Bronchial epithelial cell (primary cell): ENCODE measurements around the gene SH3BP2. TPM values are rescaled to one million over a fixed set of nuclear protein-coding genes. Genes with fewer than 3 reads are reported as not detected.

Source experiments
- DNase-seq: peaks from one replicate; pipeline ENCODE4 v3.0.0-alpha.2; 2010; ENCODE audit warnings: low read depth
- FAIRE-seq: peaks from 2 replicates; lab custom pipeline; 2011; peaks lifted over from hg19 to GRCh38; lab: Jason Lieb, UNC
- H3K27me3 ChIP-seq: 2 replicates; pipeline ENCODE4 v1.5.1; 2011; ENCODE audit warnings: low read length; ENCODE audit not compliant: control insufficient read depth, insufficient read depth
- H3K36me3 ChIP-seq: 2 replicates; pipeline ENCODE4 v1.5.1; 2011; ENCODE audit warnings: low read length; ENCODE audit not compliant: control insufficient read depth, insufficient read depth
- H3K4me3 ChIP-seq: 2 replicates; pipeline ENCODE4 v1.5.1; 2011; ENCODE audit warnings: mild to moderate bottlenecking, low read depth, low read length, control low read depth
- CTCF ChIP-seq: IDR thresholded peaks from 2 replicates; pipeline ENCODE4 v1.5.1; 2011; ENCODE audit warnings: mild to moderate bottlenecking, moderate library complexity, low read length, control low read depth, inconsistent platforms; ENCODE audit not compliant: insufficient read depth, severe bottlenecking
- total RNA-seq: library from RNA; depleted of rRNA; stranded (reverse); fragments of >200 nt; gene quantifications from 2 replicates; pipeline ENCODE4 v1.2.1, GENCODE V29; 2014

The SH3BP2 gene
- total RNA-seq, 1 donor from 2014 or later, result 31.1 TPM

- FAIRE-seq (no peak), DNase-seq (no peak)
Measured at GRCh38 chr4:2827071-2827873, 34.4 kb downstream of the SH3BP2 start.

GRCh38 chr4:2827874-2828751 lies 35.2 kb downstream of the SH3BP2 start:
- Histone ChIP-seq H3K4me3 (no peak overlapping the region), H3K36me3 (peaks cover 67% of the 10 kb centered on the region), H3K27me3 (no peaks in the 10 kb centered on the region)
- FAIRE-seq, result no peak
- TF ChIP-seq CTCF, result no peak
- no peak for DNase-seq

More at GRCh38 chr4:2827071-2827873, 34.4 kb downstream of the SH3BP2 start:
- no peak for TF ChIP-seq CTCF
- Histone ChIP-seq H3K4me3 (no peak overlapping the region), H3K36me3 (peaks cover 70% of the 10 kb centered on the region), H3K27me3 (no peaks in the 10 kb centered on the region)

DNA sequence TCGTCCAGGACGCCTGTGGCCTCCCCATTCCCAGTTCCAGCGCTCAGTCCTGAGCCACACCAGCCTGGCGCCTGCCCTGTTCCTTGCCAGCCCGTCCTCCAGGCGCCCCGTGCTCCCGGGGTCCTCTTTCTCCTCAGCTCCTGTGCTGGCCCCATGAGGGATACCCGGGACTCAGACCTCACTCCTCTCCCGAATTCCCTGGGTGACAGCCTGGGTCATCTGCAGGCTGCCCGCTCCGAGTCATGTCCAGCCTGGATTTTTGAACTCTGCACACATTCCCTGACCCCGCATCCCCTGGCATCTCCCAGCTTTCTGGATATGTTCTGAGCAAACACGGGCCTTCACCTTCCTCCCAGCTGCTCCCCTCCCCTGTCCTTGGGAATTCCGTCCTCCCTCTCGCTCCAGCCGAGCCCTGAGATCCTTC lies 35.9 kb downstream of the SH3BP2 start:
- no peak overlapping the region for H3K4me3 ChIP-seq
- H3K27me3 ChIP-seq, result no peaks in the 10 kb centered on the region
- DNase-seq, result no peak
- TF ChIP-seq CTCF, result no peak
- FAIRE-seq, result no peak
- peaks cover 66% of the 10 kb centered on the region for H3K36me3 ChIP-seq

DNA sequence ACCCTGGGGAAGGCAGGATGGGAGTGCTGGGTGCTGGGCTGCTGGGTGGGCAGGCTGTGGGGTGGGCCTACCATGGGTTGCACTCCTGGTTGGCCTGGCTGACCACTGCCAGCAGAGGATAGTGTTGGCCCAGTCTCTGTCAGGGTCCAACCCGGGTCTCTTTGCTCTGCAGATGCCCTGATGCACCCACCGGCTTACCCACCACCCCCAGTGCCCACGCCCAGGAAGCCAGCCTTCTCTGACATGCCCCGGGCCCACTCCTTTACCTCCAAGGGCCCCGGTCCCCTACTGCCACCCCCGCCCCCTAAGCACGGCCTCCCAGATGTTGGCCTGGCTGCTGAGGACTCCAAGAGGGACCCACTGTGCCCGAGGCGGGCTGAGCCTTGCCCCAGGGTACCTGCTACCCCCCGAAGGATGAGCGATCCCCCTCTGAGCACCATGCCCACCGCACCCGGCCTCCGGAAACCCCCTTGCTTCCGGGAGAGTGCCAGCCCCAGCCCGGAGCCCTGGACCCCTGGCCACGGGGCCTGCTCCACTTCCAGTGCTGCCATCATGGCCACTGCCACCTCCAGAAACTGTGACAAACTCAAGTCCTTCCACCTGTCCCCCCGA lies 36.5 kb downstream of the SH3BP2 start:
- no peak for FAIRE-seq
- TF ChIP-seq CTCF, result no peak
- no peak for DNase-seq
- H3K4me3 ChIP-seq, result no peak overlapping the region
- no peaks in the 10 kb centered on the region for H3K27me3 ChIP-seq
- H3K36me3 ChIP-seq, result peaks cover 63% of the 10 kb centered on the region

DNA sequence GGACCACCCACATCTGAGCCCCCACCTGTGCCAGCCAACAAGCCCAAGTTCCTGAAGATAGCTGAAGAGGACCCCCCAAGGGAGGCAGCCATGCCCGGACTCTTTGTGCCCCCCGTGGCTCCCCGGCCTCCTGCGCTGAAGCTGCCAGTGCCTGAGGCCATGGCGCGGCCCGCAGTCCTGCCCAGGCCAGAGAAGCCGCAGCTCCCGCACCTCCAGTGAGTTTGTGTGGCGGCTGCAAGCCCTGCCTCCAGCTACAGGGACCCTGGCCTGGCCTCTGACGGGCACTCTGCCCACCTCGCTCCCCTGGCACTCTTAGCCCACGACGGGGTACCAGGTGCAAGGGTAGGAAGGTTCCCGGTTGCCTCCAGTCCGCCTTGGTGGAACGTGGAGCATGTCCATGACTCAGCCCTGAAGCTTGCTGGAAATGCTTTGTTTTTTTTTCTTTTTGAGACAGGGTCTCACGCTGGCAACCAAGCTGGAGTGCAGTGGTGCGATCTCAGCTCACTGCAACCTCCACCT lies 37.1 kb downstream of the SH3BP2 start:
- Histone ChIP-seq H3K4me3 (no peak overlapping the region), H3K36me3 (peaks cover 61% of the 10 kb centered on the region), H3K27me3 (no peaks in the 10 kb centered on the region)
- no peak for DNase-seq
- FAIRE-seq, result no peak
- TF ChIP-seq CTCF, result no peak
